ENCODE data around the gene KNSTRN.
A peak's percentile ranks its signal among the peaks of the same experiment; 100 is the strongest.

The KNSTRN gene

DNA sequence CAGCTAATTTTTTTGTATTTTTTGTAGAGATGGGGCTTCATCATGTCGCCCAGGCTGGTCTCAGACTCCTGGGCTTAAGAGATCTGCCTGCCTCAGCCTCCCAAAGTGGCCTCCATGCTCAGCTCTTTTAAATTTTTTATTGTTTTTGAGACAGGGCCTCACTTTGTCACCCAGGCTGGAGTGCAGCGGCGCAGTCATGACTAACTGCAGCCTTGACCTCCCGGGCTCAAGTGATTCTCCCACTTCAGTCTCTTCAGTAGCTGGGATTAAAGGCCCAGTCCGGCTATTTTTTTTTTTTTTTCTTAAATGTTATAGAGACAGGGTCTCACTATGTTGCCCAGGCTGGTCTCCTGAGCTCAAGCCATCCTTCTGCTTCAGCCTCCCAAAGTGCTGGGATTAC lies 43.2 kb downstream of the KNSTRN start:
- DNase-seq (ENCODE audit: extremely low read depth in 1 of 2, low read depth in 1 of 2), result no peak

DNA sequence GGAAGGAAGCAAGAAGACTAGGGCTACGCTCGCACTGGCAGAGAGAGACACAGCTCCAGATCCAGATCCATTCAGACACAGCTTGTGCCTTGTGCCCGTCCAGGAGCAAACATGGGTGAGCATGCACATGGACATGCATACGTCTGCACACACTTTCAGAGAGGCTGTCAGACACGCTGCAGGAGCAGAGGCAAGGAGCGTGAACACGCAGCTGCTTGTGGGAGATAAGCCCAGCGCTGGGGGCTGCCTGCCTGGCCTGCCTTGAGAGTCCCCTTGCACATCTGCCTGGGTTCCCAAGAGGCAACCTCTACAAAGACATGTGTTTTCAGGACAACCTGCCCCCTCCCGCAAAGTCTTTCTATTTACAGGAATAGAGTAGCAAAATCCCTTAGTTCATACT lies 44.7 kb downstream of the KNSTRN start:
- DNase-seq (ENCODE audit: extremely low read depth in 1 of 2, low read depth in 1 of 2), result no peak

DNA sequence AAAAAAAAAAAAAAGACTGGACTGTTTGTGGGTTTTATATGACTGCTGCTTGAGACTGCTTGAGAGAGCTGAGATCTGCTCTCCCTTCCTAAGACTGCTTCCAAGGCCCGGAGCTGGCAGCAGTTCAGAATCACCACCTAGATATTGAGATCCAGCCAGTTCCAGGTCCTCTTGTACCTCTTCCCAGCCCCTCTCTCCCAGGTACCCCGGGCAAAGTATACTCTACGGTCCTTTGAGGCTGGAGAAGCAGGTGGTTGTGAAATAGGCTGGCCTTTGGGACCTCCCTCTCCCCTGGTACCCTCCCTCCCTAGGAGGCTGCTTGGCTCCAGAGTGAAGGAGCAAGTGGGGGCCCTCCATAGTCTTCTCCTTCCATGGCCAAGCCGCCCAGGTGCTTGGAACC lies 45.7 kb downstream of the KNSTRN start:
- DNase-seq (ENCODE audit: extremely low read depth in 1 of 2, low read depth in 1 of 2), result no peak

DNA sequence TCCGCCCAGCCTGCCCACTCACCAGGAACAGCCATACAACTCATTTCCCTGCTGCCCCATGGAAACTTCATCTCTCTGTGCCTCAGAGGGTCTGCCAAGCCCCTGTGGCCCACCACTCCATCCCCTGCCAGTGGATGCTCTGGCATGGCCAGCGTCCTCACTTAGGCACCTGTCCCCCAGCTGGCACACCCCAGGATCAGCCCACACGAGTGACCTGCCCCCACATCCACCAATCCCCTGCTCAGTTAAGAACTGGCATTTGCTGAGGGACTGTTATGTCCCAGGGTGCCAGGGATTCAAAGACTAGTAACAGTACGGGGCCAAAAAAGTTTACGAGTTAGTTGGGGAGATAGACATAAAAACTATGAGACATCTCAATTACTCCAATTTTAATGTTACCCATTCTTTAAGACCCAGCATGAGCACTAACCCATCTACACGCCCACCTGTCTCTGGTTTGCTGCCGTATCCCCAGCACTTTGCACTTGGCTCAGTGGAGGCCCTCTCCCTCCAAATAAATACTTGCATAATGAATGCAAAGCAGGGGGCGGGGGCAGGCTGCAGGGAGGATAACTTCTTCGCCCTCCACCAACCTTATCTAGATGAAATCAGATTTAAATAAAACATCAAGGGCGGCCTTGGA lies 46.7 kb downstream of the KNSTRN start:
- no peak for DNase-seq (ENCODE audit: extremely low read depth in 1 of 2, low read depth in 1 of 2)

DNA sequence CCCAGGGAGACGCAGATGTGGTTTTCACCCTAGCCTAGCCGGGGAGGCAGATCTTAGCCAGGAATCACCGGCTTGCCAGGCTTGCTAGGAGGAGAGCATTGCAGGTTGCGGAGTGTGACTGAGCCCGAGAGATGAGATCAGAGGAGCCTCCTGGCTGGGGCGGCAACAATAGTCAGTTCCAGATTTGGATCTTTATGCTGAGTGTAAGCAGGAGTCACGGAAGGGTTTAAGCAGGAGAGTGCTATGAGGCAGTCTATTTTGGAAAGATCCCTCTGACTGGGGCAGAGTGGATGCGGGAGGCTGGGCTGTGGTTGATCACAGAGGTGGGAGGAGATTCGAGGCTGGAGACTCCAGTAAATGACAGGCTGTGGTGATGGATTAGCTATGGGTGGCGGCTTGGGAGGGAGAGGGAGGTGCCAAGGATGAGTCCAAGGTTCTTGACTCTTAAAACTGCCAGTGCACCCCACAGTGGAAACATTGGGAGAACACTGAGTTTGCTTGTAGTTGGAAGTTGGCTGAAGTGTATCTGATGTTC lies 47.8 kb downstream of the KNSTRN start:
- no peak for DNase-seq (ENCODE audit: extremely low read depth in 1 of 2, low read depth in 1 of 2)

DNA sequence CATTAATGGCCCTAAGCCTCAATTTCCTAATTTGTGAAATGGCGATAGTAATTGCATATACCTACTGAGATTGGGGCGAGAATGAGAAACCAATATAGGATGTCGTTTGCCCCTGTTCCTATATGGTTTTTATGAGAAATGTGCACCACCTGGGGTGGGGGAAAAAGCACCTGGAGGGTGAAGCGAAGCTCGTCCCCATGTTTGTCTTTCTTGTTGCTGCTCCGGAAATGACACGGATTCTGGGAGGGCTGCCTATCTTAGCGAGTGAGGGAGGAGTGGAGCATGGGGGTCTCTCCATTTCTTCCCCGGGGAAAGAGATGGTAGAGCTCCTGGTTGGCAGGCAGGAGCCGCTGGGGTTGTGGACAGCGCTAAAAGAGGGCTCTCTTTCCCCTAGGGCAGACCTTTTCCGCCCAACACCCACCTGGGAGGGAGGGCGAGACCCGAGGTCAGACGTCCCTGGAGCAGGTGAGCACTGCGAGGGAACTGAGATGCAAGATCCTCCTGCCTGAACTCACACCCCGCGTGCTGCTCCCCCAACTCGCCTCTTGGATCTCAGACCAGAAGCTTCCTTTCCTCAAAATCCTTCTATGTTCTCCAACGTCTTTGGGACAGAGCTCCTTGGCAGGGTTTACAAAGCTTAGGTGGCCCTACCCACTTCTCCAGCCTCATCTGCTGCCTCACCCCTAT lies 52.6 kb downstream of the KNSTRN start:
- no peak for DNase-seq (ENCODE audit: extremely low read depth in 1 of 2, low read depth in 1 of 2)

DNA sequence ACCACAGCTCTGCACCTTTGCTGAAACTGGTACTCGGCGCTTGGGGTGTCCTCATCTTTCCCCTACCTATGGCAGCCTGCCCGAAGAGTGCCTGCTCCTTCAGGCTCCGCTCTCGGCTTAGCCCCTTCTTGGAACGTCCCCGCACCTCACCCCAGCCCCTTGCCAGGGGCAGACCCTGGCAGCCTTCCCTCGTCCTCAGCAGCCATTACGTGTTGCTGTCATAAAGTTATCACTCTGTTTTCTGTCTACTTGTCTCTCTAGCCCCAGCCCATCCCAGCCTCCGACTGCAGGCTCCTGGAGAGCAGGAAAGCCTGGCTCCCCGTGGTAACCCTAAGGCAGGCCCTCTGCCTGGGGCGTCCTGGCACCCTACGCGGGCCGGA lies 53.2 kb downstream of the KNSTRN start:
- DNase-seq (ENCODE audit: extremely low read depth in 1 of 2, low read depth in 1 of 2), result no peak

DNA sequence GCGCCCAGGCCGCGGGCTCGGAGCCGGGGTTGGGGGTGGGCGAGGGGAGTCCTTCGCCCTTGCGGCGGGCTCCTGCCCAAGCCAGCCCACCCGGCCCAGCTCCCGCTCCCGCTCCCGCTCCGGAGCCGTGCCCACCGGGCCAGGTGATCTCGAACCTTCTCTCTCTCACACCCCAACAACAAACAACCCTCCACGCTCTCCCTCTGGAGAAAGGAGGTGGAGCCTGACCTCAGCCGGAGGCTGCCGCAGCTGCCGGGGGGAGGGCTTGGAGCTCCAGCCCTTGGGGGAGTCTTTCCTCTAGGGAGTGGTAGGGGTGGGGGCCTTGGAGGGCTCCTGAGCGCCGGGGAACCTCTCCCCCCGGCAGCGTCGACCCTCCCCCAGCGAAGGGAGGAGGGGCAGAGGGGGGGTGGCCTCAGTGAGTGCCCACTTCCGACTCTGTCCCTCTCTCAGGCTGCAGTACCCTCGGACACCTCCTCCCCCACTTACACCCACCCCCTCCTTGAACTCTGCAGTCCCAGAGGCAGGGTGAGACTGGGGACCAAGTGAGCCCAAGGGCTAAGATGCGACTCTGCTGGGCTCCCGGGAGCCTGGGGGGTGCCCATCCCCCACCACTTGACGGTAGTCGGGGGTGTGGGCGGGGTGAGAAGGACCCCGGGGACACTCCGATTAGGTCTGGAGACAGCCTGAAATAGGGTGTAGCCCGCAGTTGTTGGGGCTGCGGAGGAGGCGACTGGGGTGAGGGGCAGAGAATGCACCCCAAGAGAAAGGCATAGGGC lies 53.8 kb downstream of the KNSTRN start:
- no peak for DNase-seq (ENCODE audit: extremely low read depth in 1 of 2, low read depth in 1 of 2)

DNA sequence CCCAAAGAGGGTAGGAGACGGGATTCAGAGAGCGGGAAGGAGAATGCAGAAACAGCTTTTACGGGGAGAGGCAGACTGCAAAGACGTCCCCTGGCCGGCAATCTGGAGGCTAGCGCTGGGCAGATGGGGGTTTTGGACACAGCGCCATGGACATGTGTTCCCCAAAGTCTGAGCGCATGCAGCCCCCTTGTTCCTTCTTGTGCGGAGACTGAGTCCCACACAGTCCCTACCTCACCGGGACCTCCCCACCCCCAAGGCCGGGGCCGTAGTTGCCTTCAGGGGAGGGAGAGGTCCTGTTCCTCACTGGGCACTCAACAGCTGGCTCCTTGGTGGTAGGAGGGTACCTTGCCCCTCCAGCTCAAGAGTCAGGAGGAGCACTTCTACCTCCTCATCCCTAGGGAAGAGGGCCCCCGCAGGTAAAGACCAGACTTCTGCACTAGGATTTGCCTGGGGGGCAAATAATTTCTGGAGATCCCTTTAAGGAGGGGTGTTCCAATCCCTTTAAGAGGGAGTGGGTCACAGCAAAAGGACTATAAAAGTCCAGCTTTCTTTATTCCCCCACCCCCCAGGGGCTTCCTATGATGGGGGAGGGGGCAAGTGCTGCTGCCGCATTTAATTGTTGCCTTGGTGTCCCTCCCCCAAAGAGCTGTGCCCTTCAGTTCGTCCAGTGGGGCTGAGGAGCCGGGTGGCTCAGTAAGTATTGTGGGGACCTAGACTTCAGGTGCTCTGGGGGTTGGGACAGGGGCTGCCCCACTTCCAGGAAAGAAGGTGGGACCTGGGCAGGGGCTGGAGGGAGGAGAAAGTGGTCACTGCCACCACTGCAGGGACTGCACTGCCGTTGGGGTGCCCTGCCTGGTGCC lies 54.6 kb downstream of the KNSTRN start:
- no peak for DNase-seq (ENCODE audit: extremely low read depth in 1 of 2, low read depth in 1 of 2)

DNA sequence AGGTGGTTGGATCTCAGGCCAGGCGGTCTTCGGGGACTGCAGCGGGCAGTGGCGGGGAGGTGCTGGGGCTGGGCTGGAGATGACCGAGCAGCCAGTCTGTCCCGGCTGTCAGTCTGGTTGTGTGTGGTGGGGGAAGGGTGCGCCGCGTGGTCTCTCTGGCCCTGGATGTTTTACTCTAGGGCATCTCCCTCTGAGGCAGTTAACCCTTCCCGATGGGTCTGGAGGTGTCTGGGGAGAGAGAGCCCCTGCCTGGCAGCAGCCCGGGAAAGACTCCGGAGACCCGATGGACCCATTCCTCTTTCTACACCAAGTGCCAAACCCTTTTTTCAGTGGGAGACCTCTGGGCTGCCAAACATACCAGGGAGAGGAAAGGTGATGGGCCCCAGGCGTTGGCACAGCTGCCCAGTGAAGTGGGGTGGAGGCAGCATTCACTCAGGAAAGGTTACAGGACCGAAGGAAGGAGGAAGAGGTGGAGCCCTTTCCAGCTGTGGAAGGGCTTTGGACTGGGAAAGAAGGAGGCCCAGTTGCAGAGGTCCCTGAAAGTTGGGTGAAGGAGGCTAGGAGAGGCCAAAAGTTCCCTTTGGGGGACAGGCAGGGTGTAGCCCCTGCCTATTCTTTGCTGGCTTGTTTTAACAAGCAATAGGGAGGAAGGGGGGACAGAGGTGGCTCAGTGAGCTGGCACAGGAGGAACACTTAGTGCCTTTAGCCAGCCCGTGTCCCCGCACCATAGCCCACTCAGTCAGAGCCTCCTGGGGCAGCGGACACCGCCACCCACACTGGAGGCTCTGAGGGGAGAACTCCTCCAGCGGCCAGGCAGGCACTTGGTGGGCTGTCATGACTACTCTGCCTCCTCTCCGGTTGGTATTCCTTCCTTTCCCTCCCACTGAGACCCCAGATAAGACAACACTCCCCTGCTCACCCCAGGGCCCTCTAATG lies 55.5 kb downstream of the KNSTRN start:
- DNase-seq (ENCODE audit: extremely low read depth in 1 of 2, low read depth in 1 of 2), result no peak

DNA sequence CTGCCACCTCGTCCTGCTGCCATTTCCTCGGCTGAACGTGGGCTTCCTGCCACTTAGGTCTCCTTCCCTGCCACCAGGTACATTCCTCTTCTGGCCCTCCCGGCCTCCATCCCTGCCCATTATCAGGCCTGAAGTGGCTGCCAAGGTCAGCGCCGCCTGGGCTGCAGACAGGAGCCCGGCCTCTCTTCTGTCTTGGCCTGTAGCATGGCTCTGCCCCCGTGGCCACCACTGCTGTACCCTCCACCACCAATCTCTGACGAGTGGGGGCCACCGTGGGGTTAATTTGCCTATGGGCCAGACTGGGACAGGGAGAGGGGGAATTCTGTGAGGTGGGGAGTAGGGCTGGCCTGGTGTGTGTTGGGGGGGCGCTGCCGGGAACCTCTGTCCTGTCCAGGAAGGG lies 56.2 kb downstream of the KNSTRN start:
- no peak for DNase-seq (ENCODE audit: extremely low read depth in 1 of 2, low read depth in 1 of 2)

DNA sequence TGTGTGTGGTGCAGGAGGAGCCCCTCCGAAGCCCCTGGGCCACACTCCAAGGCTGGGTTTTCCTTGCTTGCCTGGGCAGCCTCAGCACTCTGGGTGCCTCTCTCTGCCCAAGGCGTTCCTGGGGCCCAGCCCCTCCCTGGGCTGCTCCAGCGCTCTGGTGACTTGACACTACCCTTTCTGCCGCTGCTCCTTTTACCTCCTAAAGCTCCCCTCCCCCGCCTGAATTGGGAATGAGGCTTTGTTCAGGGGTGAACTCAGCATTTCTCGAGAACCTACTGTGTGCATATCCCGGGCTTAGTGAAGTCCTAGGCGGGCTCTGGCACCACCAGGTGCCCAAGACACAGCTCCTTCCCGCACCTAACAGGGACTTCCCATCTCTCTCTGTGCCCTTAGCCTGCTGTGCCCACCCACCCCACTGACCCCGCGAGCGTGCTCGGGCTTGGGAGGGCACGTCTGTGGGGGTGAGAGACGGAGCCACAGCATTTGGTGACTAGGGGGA lies 57.0 kb downstream of the KNSTRN start:
- no peak for DNase-seq (ENCODE audit: extremely low read depth in 1 of 2, low read depth in 1 of 2)

DNA sequence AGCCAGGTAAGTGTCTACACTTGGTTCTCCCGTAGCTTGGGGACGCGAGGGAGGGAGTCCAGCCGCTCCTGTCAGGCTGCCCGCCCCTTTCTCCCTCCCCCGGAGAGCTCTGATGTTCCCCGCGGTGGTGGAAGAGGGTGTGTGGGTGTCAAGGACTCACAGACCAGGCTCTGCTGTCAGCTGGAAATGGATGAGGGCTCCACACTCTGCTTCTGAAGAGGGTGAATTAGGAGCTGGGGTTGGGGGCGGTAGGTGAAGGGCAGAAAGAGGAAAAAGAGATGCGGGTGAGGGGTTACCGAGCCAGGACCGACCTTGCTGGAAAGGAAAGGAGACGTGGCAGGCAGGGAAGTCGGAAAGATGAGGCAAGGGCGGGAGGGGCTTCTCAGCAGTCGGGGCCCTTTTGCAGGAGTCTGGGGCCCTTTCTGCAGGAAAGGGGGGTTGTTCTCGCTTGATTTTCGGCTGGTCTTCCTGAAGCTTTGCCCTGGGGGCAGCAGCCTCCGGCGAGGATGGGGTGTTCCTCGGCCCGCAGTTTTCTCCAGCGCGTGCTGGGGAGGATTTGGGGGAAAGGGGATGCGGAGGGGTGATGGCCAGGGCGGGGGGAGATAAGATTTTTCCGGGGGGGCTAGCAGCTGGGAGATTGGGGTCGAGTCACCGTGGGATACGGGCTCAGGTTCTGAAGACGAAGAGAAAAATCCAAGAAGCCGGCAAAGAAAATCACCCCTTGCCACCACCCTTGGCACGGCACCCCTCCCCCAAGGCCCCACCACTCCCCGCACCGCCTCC lies 57.6 kb downstream of the KNSTRN start:
- DNase-seq (ENCODE audit: extremely low read depth in 1 of 2, low read depth in 1 of 2), result no peak

DNA sequence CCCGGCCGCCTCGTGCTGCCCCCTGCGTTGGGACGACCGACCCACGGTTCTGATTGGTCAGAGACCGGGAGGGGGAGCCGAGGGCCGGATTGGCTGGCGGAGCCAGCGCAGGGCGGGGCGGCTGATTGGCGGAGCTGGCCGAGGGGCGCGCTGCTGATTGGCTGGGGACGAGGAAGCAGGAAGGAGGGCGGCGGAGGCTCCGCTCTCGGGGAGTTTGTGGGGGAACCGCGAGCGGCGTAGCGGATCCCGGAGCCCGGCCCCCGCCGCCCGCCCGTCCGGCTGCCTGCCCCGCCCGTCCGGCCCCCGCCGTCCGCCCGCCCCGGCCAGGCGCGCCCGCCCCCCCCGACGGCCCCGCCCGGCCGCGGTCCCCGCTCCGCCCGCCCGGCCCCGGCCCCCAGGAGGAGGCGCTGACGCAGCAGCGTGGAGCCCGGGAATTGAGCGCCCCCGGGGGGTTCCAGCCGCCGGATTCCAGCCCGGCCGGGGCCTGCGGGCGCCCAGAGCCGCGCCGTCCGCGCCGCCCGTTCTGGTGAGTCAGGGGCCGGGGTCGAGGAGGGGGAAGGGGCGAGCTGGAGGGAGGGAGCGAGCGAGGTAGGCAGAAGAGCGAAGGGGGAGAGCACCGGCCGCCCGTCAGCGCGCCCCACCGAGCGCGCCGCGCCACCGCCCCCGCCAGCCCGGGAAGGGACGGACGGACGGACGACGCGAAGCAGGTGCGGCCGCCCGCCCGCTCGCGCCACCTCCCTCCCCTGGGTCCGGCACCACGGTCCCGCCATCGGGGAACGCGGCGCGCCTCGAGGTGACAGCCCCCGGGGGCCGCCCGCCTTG lies 58.4 kb downstream of the KNSTRN start, which contains the start of gene BAHD1:
TSS of gene BAHD1 (plus strand) at position 211 of the 822 bp plus-strand sequence. CDS start 17,512 bp downstream, outside the sequence.
- peak; percentile 96 to 97 for DNase-seq (ENCODE audit: extremely low read depth in 1 of 2, low read depth in 1 of 2)

DNA sequence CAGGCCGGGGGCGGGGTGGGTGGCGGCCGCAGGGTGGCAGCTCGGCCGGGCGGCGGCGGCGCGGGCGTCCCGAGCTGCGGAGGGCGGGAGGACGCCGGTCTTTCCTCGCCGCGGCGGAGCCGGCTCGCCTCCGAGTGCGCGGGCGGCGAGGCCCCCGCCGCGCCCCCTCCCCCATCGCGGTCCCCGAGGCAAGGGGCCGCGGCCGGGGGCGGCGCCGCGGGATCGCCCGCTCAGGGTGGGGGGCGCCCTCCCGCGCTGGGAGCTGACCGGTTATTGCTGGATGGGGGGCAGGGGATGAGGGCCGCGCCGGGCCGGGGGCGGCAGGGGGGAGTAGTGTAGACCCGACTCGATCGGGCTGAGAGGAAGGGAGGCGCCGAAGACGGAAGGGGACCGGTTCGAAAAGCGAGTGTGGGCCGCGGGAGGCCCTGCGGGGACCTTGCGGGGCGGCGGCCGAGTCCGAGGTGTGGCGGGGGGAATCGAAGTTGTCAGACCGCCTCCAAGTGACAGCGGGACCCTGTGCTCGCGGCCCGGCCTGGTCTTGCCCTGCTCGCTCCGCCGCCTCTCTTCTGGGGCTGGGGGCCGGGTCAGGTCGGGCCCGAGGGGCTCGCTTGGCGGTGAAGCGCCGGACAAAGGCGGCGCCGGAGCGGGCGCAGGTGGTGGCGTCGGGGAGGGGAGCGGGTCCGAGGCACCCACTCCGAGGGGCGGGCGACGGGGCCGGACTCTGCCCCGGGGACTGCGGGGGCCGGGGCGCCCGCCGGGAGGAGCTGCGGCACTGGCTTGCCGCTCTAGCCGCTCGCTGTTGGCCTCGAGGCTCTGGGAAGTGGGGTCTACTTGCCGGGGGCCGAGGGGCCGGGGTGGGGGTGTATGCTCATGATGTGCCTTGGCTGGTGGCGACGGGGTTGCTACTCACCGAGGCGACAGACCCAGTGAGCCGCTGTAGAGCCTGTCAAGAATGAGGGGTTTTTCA lies 59.3 kb downstream of the KNSTRN start:
- no peak for DNase-seq (ENCODE audit: extremely low read depth in 1 of 2, low read depth in 1 of 2)

DNA sequence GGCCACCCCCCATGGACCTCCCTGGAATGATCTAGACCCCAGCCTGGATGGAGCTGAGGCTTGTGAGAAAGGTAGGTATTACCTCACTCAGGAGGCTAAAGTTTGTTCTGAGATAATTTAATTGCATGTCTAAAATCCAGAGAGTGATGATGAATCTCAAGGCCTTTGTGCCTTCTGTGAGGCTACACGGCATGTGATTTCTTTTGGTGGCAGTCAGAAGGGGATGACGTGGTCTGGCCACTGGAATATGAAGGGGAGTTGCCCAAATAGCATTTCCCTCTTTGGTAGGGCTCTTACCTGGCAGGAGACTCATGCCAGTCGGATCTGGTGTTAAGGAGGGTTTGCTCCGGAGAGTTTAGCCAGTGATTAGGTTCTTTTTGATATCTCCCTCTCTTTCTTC lies 60.7 kb downstream of the KNSTRN start:
- no peak for DNase-seq (ENCODE audit: extremely low read depth in 1 of 2, low read depth in 1 of 2)

DNA sequence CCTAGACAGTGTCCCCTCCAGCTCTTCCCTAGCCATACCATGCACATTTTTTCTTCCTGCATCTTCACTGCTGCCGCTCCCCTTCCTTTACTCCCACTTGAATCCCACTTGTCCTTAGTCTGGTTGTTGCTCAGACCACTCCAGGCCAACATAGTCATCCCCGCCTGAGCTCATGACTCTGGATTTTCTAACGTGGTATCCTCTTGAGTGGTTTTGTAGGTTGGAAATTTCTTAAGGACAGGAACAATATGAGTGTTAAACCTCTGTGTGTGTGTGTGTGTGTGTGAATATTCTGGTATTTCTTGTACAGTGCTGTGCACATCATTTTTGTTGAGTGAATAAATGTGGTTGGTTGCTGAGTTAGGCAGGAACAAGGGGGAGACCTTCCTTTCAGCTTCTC lies 61.3 kb downstream of the KNSTRN start:
- DNase-seq (ENCODE audit: extremely low read depth in 1 of 2, low read depth in 1 of 2), result no peak
